GM12878 (cell line): Measurements from ENCODE around the gene SLC35F3. TPM values are rescaled to one million over a fixed set of nuclear protein-coding genes. Genes with fewer than 3 reads are reported as not detected.

Experiments used
- ATAC-seq: fragments of 200-7000 bp; cut with Tn5 transposase; 3 replicates; pipeline ENCODE4 v1.9.1; 2020; ENCODE audit warnings: mild to moderate bottlenecking, moderate library complexity
- BruUV-seq: library from RNA; stranded (reverse); fragments of 400-500 nt; replicated peaks from 2 replicates; lab custom pipeline; 2021; lab: Mats Ljungman, UMichigan
- CTCF ChIA-PET: fragments of 300-600 bp; sonication (Branson Sonifier 250); formaldehyde crosslinking; extraction: SDS; loops from one replicate; lab custom pipeline; 2021; ENCODE audit warnings: inconsistent platforms; lab: Yijun Ruan, JAX
- POLR2A ChIA-PET: fragments of 350-600 bp; formaldehyde crosslinking; extraction: SDS; loops from one replicate; lab custom pipeline; 2021; ENCODE audit warnings: inconsistent platforms; lab: Charles Lee
- RAD21 ChIA-PET: fragments of 300-600 bp; sonication (Branson Sonifier 250); formaldehyde crosslinking; loops from one replicate; lab custom pipeline; 2023; ENCODE audit warnings: antibody characterized with exemption; ENCODE audit not compliant: unreplicated experiment; lab: Charles Lee
- SMC1A ChIA-PET: fragments of 300-600 bp; sonication (Branson Sonifier 250); formaldehyde crosslinking; loops from one replicate; lab custom pipeline; 2023; ENCODE audit not compliant: unreplicated experiment, uncharacterized antibody; lab: Charles Lee
- DNase-seq: peaks from one replicate; pipeline ENCODE4 v3.0.0-alpha.2; 2011; ENCODE audit warnings: low read depth, low spot score
- FAIRE-seq: peaks from 3 replicates; lab custom pipeline; 2011; peaks lifted over from hg19 to GRCh38; lab: Jason Lieb, UNC
- H2AFZ ChIP-seq: 2 replicates; pipeline ENCODE4 v1.6.0; 2011; ENCODE audit warnings: low read depth, low read length, control low read depth; ENCODE audit not compliant: control insufficient read depth
- H3K27ac ChIP-seq: 2 replicates; pipeline ENCODE4 v1.5.1; 2011; ENCODE audit warnings: control low read depth; ENCODE audit not compliant: control insufficient read depth, insufficient read depth
- H3K27me3 ChIP-seq, 2 experiments: replicated peaks in 1 of 2; 2 replicates each; pipeline versions ENCODE4 v1.6.0 to v1.6.1; 2011; ENCODE audit warnings: low read length in 1 of 2; ENCODE audit not compliant: control insufficient read depth in 2 of 2, insufficient read depth in 2 of 2
- H3K36me3 ChIP-seq, 2 experiments: 2 replicates each; pipeline ENCODE4 v1.5.1; 2011; ENCODE audit warnings: low read length in 1 of 2; ENCODE audit not compliant: control insufficient read depth in 2 of 2, insufficient read depth in 2 of 2
- H3K4me1 ChIP-seq: 2 replicates; pipeline ENCODE4 v1.6.1; 2011; ENCODE audit warnings: mild to moderate bottlenecking, low read length, moderate library complexity, mixed read lengths; ENCODE audit not compliant: control insufficient read depth, insufficient read depth
- H3K4me2 ChIP-seq: 2 replicates; pipeline ENCODE4 v1.6.0; 2011; ENCODE audit warnings: control low read depth; ENCODE audit not compliant: control insufficient read depth, insufficient read depth
- H3K4me3 ChIP-seq: fragments of 200-600 bp; sonication (generic); 2 replicates; pipeline ENCODE4 v1.5.1; 2016
- H3K79me2 ChIP-seq: 2 replicates; pipeline ENCODE4 v1.6.0; 2011; ENCODE audit warnings: low read length; ENCODE audit not compliant: control insufficient read depth, insufficient read depth
- H3K9ac ChIP-seq: 2 replicates; pipeline ENCODE4 v1.8.0; 2011; ENCODE audit warnings: low read length, control low read depth, mixed read lengths; ENCODE audit not compliant: control insufficient read depth, insufficient read depth
- H3K9me3 ChIP-seq: replicated peaks from 3 replicates; pipeline ENCODE4 v1.5.1; 2011; ENCODE audit warnings: mild to moderate bottlenecking, low read length; ENCODE audit not compliant: control insufficient read depth, insufficient read depth
- H4K20me1 ChIP-seq: 2 replicates; pipeline ENCODE4 v1.6.0; 2011; ENCODE audit not compliant: control insufficient read depth, insufficient read depth
- ASH2L ChIP-seq: fragments of 300-600, 200-600 bp; sonication (generic); IDR thresholded peaks from 2 replicates; pipeline ENCODE4 v1.6.1; 2017; ENCODE audit warnings: low read depth, mild to moderate bottlenecking, borderline replicate concordance
- ATF7 ChIP-seq: fragments of 450-650 bp; IDR thresholded peaks from 2 replicates; pipeline ENCODE4 v1.6.1; 2016; ENCODE audit warnings: low read depth, mild to moderate bottlenecking
- DPF2 ChIP-seq: fragments of 450-650 bp; IDR thresholded peaks from 2 replicates; pipeline ENCODE4 v1.6.1; 2017; ENCODE audit warnings: mild to moderate bottlenecking
- FOXM1 ChIP-seq: IDR thresholded peaks from 2 replicates; pipeline ENCODE4 v1.6.1; 2012; ENCODE audit warnings: low read depth, mild to moderate bottlenecking, inconsistent platforms, low read length, moderate library complexity
- HCFC1 ChIP-seq: fragments of 150-350 bp; IDR thresholded peaks from 2 replicates; pipeline ENCODE4 v1.6.1; 2014; ENCODE audit warnings: low read length
- MTA2 ChIP-seq: fragments of 450-650 bp; IDR thresholded peaks from 2 replicates; pipeline ENCODE4 v1.6.1; 2016; ENCODE audit warnings: low read depth, mild to moderate bottlenecking, moderate library complexity
- MTA3 ChIP-seq: IDR thresholded peaks from 2 replicates; pipeline ENCODE4 v1.6.1; 2012; ENCODE audit warnings: low read length, inconsistent platforms, borderline replicate concordance
- NR2F1 ChIP-seq: fragments of 450-650 bp; conservative IDR thresholded peaks from 2 replicates; pipeline ENCODE4 v1.6.1; 2017; ENCODE audit warnings: mild to moderate bottlenecking
- SMAD1 ChIP-seq: fragments of 450-650 bp; IDR thresholded peaks from 2 replicates; pipeline ENCODE4 v1.6.1; 2018; ENCODE audit warnings: mild to moderate bottlenecking, low read depth; ENCODE audit not compliant: partially characterized antibody
- SP1 ChIP-seq: IDR thresholded peaks from one replicate; pipeline ENCODE4 v1.6.1; 2011; ENCODE audit warnings: low read depth, low read length
- ZNF687 ChIP-seq: fragments of 450-650 bp; IDR thresholded peaks from 2 replicates; pipeline ENCODE4 v1.6.1; 2017; ENCODE audit warnings: mild to moderate bottlenecking, moderate library complexity
- ZZZ3 ChIP-seq: IDR thresholded peaks from 2 replicates; pipeline ENCODE4 v1.6.1; 2011; ENCODE audit warnings: low read depth; ENCODE audit not compliant: control insufficient read depth, insufficient read length
- WGBS: methylation state at CpG from one replicate; pipeline ENCODE4 v1.1.6; 2016; ENCODE audit warnings: low lambda C conversion rate; ENCODE audit not compliant: insufficient replicate concordance, insufficient coverage; ENCODE audit errors: missing lambda C conversion rate; 5-methylcytosine and 5-hydroxymethylcytosine counted together
- in situ Hi-C: fragments of 300-500 bp; cut with MboI; formaldehyde crosslinking; loops from 9 replicates; pipeline ENCODE4 v1.14.3; 2018; ENCODE audit warnings: mixed read lengths
- intact Hi-C: fragments of 100-400 bp; cut with micrococcal nuclease; formaldehyde crosslinking; loops from one replicate; pipeline ENCODE4 v1.14.2; 2022; ENCODE audit not compliant: unreplicated experiment
- polyA plus RNA-seq, 11 experiments: library from polyadenylated mRNA; depleted of rRNA in 4 of 11; unstranded in 6 of 11; stranded (reverse) in 5 of 11; fragments of >200 nt; fragmentation: Nextera tagmentation in 4 of 11; fragmentation: Illumina TruSeq in 1 of 11; extraction: Ambion mirVana in 4 of 11; extraction: Trizol in 1 of 11; gene quantifications; 1 replicate in 1 of 11; 2 replicates in 10 of 11; pipeline versions ENCODE4 v1.2.1 to v1.2.3, GENCODE V29; 2011 to 2016; ENCODE audit warnings: inconsistent platforms in 2 of 11, missing spikeins in 2 of 11, low read depth in 1 of 11
- total RNA-seq, 4 experiments: library from RNA; depleted of rRNA in 3 of 4; stranded (reverse); fragments of >200 nt in 3 of 4; fragmentation: Illumina TruSeq in 1 of 4; extraction: Trizol in 1 of 4; gene quantifications; 2 replicates each; pipeline versions ENCODE4 v1.2.1 to v1.2.3, GENCODE V29; 2013 to 2021

The SLC35F3 gene
- total and polyA plus RNA-seq, 10 of the 15 experiments (the other 5 are each of a cell fraction or from before 2014, with no cell fraction given) = 1.0 to 8.6 (median 5.7) TPM

DNA sequence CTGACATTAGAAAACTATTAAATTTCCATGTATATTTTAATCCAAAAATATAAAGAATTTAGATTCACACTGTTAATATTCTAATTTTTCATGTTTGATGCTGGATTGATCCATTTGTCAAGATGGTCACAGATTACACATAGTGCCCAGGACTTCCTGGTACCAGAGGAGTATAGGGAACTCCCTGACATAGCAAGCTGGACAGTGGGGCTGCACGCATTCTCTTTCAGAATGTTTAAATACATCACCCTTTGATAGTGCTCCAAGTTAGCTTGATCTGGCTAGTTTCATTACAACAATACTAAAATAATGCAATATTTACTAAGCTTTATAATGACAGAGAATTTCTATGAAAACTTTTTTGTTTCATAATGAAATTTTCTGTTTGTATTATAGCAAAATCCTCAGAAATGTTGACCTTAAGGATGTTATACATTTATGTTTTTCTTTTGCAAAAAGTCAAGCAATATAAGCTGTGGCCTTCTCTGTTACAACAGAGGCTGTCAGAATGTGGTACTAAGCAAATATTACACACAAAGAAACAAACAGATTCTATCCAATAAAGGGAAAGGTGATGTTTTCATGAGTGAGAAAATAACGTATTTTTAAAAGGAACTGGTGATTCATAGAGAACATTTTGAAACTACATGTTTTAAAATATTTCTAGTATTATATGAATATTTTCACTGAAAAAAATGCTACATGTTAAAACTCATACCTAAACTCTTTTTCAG is 84.7 kb downstream of the SLC35F3 start:
- in situ Hi-C loops = no loop called here
- H3K4me2 ChIP-seq = no peak overlapping the region
- ChIA-PET RAD21 (no interaction called here), SMC1A (interaction anchor here (1.1 kb wide), 1 partner anchor 547 kb away, joined by 3 read pairs; no protein-coding TSS in a partner anchor), POLR2A (no interaction called here), CTCF (no interaction called here)
- H3K79me2 ChIP-seq = no peaks in the 10 kb centered on the region
- H3K4me1 ChIP-seq = no peaks in the 10 kb centered on the region
- no peak overlapping the region for H3K27ac ChIP-seq
- 3% methylated on average over 2 of the region's 2 CpGs for WGBS
- intact Hi-C loops = no loop called here
- DNase-seq (no peak), FAIRE-seq (no peak), ATAC-seq (no peak)
- H3K27me3 ChIP-seq = no peaks in the 10 kb centered on the region
- no peak overlapping the region for H2AFZ ChIP-seq
- H3K36me3 ChIP-seq = no peaks in the 10 kb centered on the region
- no TSS peak for BruUV-seq
- H3K4me3 ChIP-seq = no peak overlapping the region
- H4K20me1 ChIP-seq = no peaks in the 10 kb centered on the region
- H3K9me3 ChIP-seq = no peaks in the 10 kb centered on the region
- TF ChIP-seq MTA2 (no peak), FOXM1 (no peak), NR2F1 (no peak), SP1 (no peak), DPF2 (no peak), ASH2L (no peak), HCFC1 (no peak)
- H3K9ac ChIP-seq = no peak overlapping the region

GRCh38 chr1:233990486-233990885 is 86.0 kb downstream of the SLC35F3 start:
- no peak for TF ChIP-seq SMAD1
- no peak for TF ChIP-seq ZNF687
- no peak for TF ChIP-seq ATF7
- no peak for TF ChIP-seq ZZZ3
- no peak for TF ChIP-seq MTA2
- no peak for TF ChIP-seq MTA3
- TF ChIP-seq, all 136 proteins: peak for 0
- H3K9ac ChIP-seq = no peak overlapping the region
- FAIRE-seq (no peak), ATAC-seq (no peak), DNase-seq (no peak)
- in situ Hi-C loops = no loop called here
- ChIA-PET RAD21 (no interaction called here), POLR2A (no interaction called here), CTCF (no interaction called here), SMC1A (no interaction called here)
- H3K4me1 ChIP-seq = no peaks in the 10 kb centered on the region
- H3K9me3 ChIP-seq = no peaks in the 10 kb centered on the region
- no peak overlapping the region for H3K27ac ChIP-seq
- H2AFZ ChIP-seq = no peak overlapping the region
- WGBS = 52% methylated on average over 2 of the region's 2 CpGs
- intact Hi-C loops = no loop called here
- H3K4me2 ChIP-seq = no peak overlapping the region
- no peaks in the 10 kb centered on the region for H3K79me2 ChIP-seq
- no TSS peak for BruUV-seq
- H3K27me3 ChIP-seq = no peaks in the 10 kb centered on the region; a peak in 2 of 4 replicates
- H3K36me3 ChIP-seq = no peaks in the 10 kb centered on the region
- H4K20me1 ChIP-seq = no peaks in the 10 kb centered on the region
- no peak overlapping the region for H3K4me3 ChIP-seq
